ENCODE results near the gene DOCK10.

The DOCK10 gene

DNA sequence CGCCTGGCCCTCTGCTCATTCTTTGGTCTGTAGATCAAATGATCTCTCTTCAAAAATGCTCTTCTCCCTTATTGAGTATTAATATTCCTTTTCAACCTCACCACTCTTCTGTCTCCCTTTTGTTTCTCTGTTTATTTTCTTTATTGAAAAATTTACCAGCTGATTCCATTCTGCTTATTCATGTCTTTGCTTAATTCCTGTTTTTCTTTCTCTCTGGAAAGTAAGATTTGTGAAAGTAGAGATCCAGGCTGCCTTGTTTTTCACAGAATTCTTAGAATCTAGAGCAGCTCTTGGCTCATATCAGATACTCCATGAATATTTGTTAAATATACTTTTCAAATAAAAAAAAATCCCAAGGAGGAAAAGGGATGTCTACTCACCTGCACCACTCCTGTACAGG lies 157.0 kb downstream of the DOCK10 start:
- no peak for DNase-seq (ENCODE audit: low spot score)
- CTCF ChIA-PET = interaction anchor here (0.6 kb wide), 1 partner anchor 66 kb away, joined by 5 read pairs; no protein-coding TSS in a partner anchor
- peak overlapping the region; percentile 76 for H3K27ac ChIP-seq
- TF ChIP-seq, protein P1, sequence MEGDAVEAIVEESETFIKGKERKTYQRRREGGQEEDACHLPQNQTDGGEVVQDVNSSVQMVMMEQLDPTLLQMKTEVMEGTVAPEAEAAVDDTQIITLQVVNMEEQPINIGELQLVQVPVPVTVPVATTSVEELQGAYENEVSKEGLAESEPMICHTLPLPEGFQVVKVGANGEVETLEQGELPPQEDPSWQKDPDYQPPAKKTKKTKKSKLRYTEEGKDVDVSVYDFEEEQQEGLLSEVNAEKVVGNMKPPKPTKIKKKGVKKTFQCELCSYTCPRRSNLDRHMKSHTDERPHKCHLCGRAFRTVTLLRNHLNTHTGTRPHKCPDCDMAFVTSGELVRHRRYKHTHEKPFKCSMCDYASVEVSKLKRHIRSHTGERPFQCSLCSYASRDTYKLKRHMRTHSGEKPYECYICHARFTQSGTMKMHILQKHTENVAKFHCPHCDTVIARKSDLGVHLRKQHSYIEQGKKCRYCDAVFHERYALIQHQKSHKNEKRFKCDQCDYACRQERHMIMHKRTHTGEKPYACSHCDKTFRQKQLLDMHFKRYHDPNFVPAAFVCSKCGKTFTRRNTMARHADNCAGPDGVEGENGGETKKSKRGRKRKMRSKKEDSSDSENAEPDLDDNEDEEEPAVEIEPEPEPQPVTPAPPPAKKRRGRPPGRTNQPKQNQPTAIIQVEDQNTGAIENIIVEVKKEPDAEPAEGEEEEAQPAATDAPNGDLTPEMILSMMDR (conservative IDR thresholded peaks at IDR 0.05; ENCODE audit: low read depth) = no peak
- POLR2A ChIA-PET (ENCODE audit: low non-redundant PET) = no interaction called here

DNA sequence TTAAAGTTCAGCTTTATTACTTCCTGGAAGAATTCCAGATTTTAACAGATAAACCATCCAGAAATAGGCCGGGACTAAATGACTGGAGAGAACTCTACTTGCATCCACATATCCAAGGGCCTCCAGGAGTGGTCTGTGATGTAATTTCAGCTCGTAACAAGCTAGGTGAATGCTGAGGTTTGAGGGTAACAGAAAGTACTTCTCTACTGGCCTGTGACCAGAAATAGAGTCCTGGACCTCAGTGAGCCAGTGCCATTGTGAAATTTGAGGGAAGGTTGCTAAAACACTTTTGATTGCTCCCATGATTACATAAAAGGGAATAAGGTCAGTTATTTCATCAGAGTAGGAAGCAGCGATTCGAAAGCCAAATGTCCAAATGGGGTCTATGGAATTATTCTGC lies 158.1 kb downstream of the DOCK10 start:
- DNase-seq (ENCODE audit: low spot score) = peak; percentile 6
- ChIA-PET POLR2A (ENCODE audit: low non-redundant PET) (interaction anchor here (0.6 kb wide), 1 partner anchor 131 kb away, joined by 3 read pairs; no protein-coding TSS in a partner anchor), CTCF (no interaction called here)
- TF ChIP-seq, protein P1 (conservative IDR thresholded peaks at IDR 0.05; ENCODE audit: low read depth) = no peak
- H3K27ac ChIP-seq = no peak overlapping the region

DNA sequence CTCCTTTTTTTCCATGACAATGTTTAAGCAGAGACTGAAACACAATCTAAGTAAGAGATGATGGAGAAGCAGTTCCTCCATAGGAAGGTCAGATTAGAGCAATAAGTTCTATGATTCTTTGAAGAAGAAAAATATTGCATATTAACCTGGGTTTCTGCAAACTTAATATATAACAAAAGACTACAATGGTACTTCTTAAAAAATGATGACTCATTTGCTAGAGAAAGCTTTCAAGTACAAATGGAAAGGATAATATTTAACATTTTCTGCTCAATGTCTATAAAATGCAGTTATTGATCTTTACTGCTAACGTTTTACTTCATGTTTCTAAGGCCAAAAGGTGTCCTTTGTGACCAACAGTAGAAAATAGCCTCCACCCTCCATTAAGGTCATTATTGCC lies 158.6 kb downstream of the DOCK10 start:
- POLR2A ChIA-PET (ENCODE audit: low non-redundant PET) = interaction anchor here (0.6 kb wide), 1 partner anchor 132 kb away, joined by 3 read pairs; no protein-coding TSS in a partner anchor
- no peak for DNase-seq (ENCODE audit: low spot score)
- TF ChIP-seq, protein P1 (conservative IDR thresholded peaks at IDR 0.05; ENCODE audit: low read depth) = no peak
- H3K27ac ChIP-seq = no peak overlapping the region
- CTCF ChIA-PET = no interaction called here

DNA sequence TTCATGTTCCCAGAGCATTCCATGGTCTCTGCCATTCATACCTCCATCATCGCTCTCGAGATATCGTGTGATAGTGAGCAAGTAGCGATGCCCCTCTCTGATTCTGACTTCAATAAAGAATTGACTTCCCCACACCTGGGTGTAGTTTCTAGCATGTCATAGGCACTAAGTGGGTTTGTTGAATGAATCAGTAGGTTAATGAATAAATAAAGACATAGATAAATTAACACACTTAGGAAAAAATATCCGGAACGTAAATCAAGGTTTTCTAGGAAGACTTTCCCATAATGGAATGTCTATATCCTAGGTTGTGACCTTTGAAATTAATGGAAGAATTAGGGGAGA lies 159.1 kb downstream of the DOCK10 start:
- no peak overlapping the region for H3K27ac ChIP-seq
- TF ChIP-seq, protein P1 (conservative IDR thresholded peaks at IDR 0.05; ENCODE audit: low read depth) = no peak
- ChIA-PET CTCF (no interaction called here), POLR2A (ENCODE audit: low non-redundant PET) (no interaction called here)
- no peak for DNase-seq (ENCODE audit: low spot score)

DNA sequence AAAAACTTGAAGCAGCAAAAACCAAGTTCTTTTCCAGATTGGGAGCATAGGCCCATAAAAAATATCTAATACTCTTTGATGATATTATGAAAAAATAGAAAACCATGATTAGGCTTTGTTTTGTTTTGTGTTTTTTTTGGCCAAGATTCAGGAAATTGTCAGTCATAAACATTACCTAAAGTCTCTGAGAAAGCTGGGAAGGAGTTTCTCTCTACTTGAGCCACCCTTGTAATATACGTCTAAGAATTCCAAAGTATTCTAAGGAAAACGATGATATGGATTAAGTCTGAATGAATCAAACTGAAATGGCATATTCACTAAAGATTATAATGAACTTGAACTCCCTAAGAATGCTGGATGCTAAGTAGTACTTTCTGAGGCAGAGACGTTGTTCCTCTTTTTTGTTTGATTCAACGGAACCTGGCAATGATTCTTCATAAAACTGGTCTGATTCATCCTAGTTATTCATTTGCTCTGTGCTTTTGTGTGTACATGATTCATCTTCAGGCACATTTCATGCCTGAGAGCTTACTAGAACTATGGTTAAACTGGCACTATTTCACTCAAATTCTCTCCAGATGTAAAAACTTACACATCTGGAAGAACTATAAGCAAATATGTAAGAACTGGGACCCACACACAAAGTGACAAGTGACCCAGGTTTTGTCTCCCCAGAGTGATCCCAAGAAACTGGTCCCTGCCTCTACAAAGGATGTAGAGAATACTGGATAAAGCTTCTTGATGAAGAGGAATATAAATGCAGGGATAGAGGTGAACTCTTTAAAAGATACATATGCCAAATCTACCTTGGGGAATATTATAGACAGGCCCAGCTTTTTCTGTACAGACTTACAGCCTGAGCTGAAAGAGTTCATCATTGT lies 159.7 kb downstream of the DOCK10 start:
- POLR2A ChIA-PET (ENCODE audit: low non-redundant PET) = no interaction called here
- no peak overlapping the region for H3K27ac ChIP-seq
- DNase-seq (ENCODE audit: low spot score) = peak; percentile 61
- TF ChIP-seq, protein P1 (conservative IDR thresholded peaks at IDR 0.05; ENCODE audit: low read depth) = no peak
- CTCF ChIA-PET = no interaction called here

DNA sequence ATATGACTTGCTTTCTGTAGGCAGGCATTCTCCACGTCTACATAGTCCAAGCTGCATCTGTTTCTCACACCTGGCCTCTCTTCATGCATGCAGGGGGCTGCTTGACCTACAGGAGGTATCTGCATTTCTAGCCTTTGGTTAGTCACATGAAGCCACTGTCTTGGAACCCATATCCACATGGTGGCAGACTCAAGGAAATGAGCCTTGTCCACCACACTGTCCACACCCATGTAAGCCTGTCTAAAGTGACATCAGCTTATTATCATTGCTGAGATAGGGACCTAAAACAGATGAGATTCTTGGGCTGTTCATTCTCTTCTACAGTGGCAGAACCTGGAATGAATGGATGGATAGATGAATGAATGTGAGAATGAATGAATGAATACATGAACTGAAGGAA lies 160.4 kb downstream of the DOCK10 start:
- ChIA-PET CTCF (no interaction called here), POLR2A (ENCODE audit: low non-redundant PET) (no interaction called here)
- DNase-seq (ENCODE audit: low spot score) = no peak
- peak overlapping the region; percentile 63; the same call in 1 of the 2 replicates for H3K27ac ChIP-seq
- TF ChIP-seq, protein P1 (conservative IDR thresholded peaks at IDR 0.05; ENCODE audit: low read depth) = no peak
